H1 (cell line): ENCODE data around the gene ZNF546. TPM values are rescaled to one million over a fixed set of nuclear protein-coding genes. Genes with fewer than 3 reads are reported as not detected.

Experiments used
- CTCF ChIA-PET: fragments of 300-600 bp; sonication (Branson Sonifier 250); formaldehyde crosslinking; loops from one replicate; lab custom pipeline; 2021; ENCODE audit not compliant: partially characterized antibody; lab: Charles Lee
- POLR2A ChIA-PET: fragments of 300-600 bp; sonication (Branson Sonifier 250); formaldehyde crosslinking; loops from one replicate; lab custom pipeline; 2021; ENCODE audit warnings: inconsistent platforms; ENCODE audit not compliant: partially characterized antibody; lab: Charles Lee
- DNase-seq, 2 experiments: peaks; one replicate each; pipeline versions ENCODE4 v3.0.0 to v3.0.0-alpha.2; 2010 to 2022; ENCODE audit warnings: low spot score in 2 of 2, low read depth in 1 of 2, mixed read lengths in 1 of 2
- FAIRE-seq: peaks from 2 replicates; lab custom pipeline; 2011; peaks lifted over from hg19 to GRCh38; lab: Jason Lieb, UNC
- H2AFZ ChIP-seq: 2 replicates; pipeline ENCODE4 v1.8.1; 2012; ENCODE audit warnings: low read length, inconsistent platforms
- H2AK5ac ChIP-seq: 2 replicates; pipeline ENCODE4 v1.6.1; 2013; ENCODE audit warnings: low read depth, low read length
- H2BK120ac ChIP-seq: replicated peaks from 2 replicates; pipeline ENCODE3; 2013; ENCODE audit warnings: low read depth, low read length, inconsistent platforms
- H2BK12ac ChIP-seq: 2 replicates; pipeline ENCODE4 v1.6.1; 2013; ENCODE audit warnings: low read depth, low read length
- H2BK15ac ChIP-seq: 2 replicates; pipeline ENCODE4 v1.6.1; 2013; ENCODE audit warnings: low read length
- H2BK20ac ChIP-seq: 2 replicates; pipeline ENCODE4 v1.6.1; 2013; ENCODE audit warnings: low read length
- H2BK5ac ChIP-seq: 2 replicates; pipeline ENCODE4 v1.6.1; 2013; ENCODE audit warnings: low read depth, low read length
- H3K14ac ChIP-seq: 2 replicates; pipeline ENCODE4 v1.6.1; 2013; ENCODE audit warnings: inconsistent platforms; ENCODE audit not compliant: insufficient read length
- H3K18ac ChIP-seq: 2 replicates; pipeline ENCODE4 v1.6.1; 2013; ENCODE audit warnings: low read length; ENCODE audit errors: extremely low read depth
- H3K23ac ChIP-seq: 2 replicates; pipeline ENCODE4 v1.6.1; 2013; ENCODE audit warnings: inconsistent platforms; ENCODE audit not compliant: insufficient read length
- H3K23me2 ChIP-seq: 2 replicates; pipeline ENCODE4 v1.6.1; 2013; ENCODE audit warnings: low read depth, low read length
- H3K27ac ChIP-seq: 2 replicates; pipeline ENCODE4 v1.6.1; 2011; ENCODE audit warnings: low read depth, low read length, inconsistent platforms
- H3K27me3 ChIP-seq, 4 experiments: replicated peaks in 1 of 4; 1 replicate in 1 of 4; 2 replicates in 3 of 4; pipeline versions ENCODE4 v1.6.1 to v1.8.1; 2011 to 2013; ENCODE audit warnings: low read length in 3 of 4, mild to moderate bottlenecking in 3 of 4, inconsistent platforms in 2 of 4, mixed read lengths in 2 of 4, moderate library complexity in 1 of 4; ENCODE audit not compliant: control insufficient read depth in 3 of 4, insufficient read depth in 3 of 4; ENCODE audit errors: extremely low read depth in 1 of 4
- H3K36me3 ChIP-seq, 4 experiments: 2 replicates each; pipeline versions ENCODE4 v1.6.1 to v1.8.1; 2011 to 2013; ENCODE audit warnings: mild to moderate bottlenecking in 4 of 4, low read length in 3 of 4, moderate library complexity in 2 of 4, control low read depth in 1 of 4, inconsistent platforms in 1 of 4; ENCODE audit not compliant: insufficient read depth in 4 of 4, control insufficient read depth in 2 of 4
- H3K4ac ChIP-seq: replicated peaks from 2 replicates; pipeline ENCODE3; 2013; ENCODE audit warnings: low read length, low read depth, mixed read lengths, inconsistent platforms; ENCODE audit not compliant: insufficient read length
- H3K4me1 ChIP-seq, 4 experiments: replicated peaks in 1 of 4; 1 replicate in 1 of 4; 2 replicates in 3 of 4; pipeline versions ENCODE4 v1.6.1 to v1.8.1; 2011 to 2013; ENCODE audit warnings: low read length in 3 of 4, inconsistent platforms in 2 of 4, mixed read lengths in 1 of 4; ENCODE audit not compliant: insufficient read depth in 4 of 4, control insufficient read depth in 3 of 4
- H3K4me2 ChIP-seq, 2 experiments: 2 replicates each; pipeline versions ENCODE4 v1.6.1 to v1.8.1; 2011 to 2013; ENCODE audit warnings: low read depth in 2 of 2, low read length in 2 of 2, control low read depth in 1 of 2, inconsistent platforms in 1 of 2, mild to moderate bottlenecking in 1 of 2; ENCODE audit not compliant: insufficient read depth in 1 of 2
- H3K4me3 ChIP-seq, 4 experiments: fragments of 200-600, 300-600 bp in 1 of 4; sonication (generic), shearing (Covaris generic), sonication (Bioruptor Twin) in 1 of 4; 2 replicates each; pipeline versions ENCODE4 v1.5.1 to v1.8.1; 2011 to 2016; ENCODE audit warnings: low read length in 4 of 4, low read depth in 3 of 4, control low read depth in 2 of 4, inconsistent platforms in 2 of 4, mild to moderate bottlenecking in 2 of 4, mixed read lengths in 1 of 4, moderate library complexity in 1 of 4; ENCODE audit not compliant: insufficient read depth in 2 of 4; ENCODE audit errors: extremely low read depth in 1 of 4
- H3K56ac ChIP-seq: replicated peaks from 2 replicates; pipeline ENCODE3; 2013; ENCODE audit warnings: low read depth, mild to moderate bottlenecking, mixed read lengths, low read length, inconsistent platforms; ENCODE audit not compliant: insufficient read length
- H3K79me1 ChIP-seq: 2 replicates; pipeline ENCODE4 v1.6.1; 2013; ENCODE audit warnings: low read depth, low read length, control low read depth
- H3K79me2 ChIP-seq, 2 experiments: 2 replicates each; pipeline versions ENCODE4 v1.6.1 to v1.8.1; 2012 to 2013; ENCODE audit warnings: low read length in 2 of 2, mild to moderate bottlenecking in 2 of 2, inconsistent platforms in 1 of 2; ENCODE audit not compliant: insufficient read depth in 2 of 2, control insufficient read depth in 1 of 2
- H3K9ac ChIP-seq, 4 experiments: replicated peaks in 1 of 4; 1 replicate in 1 of 4; 2 replicates in 3 of 4; pipeline versions ENCODE4 v1.6.1 to v1.8.1; 2011 to 2013; ENCODE audit warnings: low read depth in 3 of 4, low read length in 3 of 4, control low read depth in 2 of 4, mild to moderate bottlenecking in 2 of 4, moderate library complexity in 2 of 4, inconsistent platforms in 1 of 4; ENCODE audit errors: extremely low read depth in 1 of 4
- H3K9me3 ChIP-seq, 2 experiments: 2 replicates each; pipeline versions ENCODE4 v1.6.1 to v1.8.1; 2012 to 2013; ENCODE audit warnings: mild to moderate bottlenecking in 2 of 2, moderate library complexity in 2 of 2, control low read depth in 1 of 2, inconsistent platforms in 1 of 2, low read depth in 1 of 2, low read length in 1 of 2, mixed read lengths in 1 of 2; ENCODE audit not compliant: insufficient read depth in 2 of 2
- H4K20me1 ChIP-seq, 2 experiments: replicated peaks in 1 of 2; 2 replicates each; pipeline versions ENCODE3 to v1.8.1; 2011 to 2013; ENCODE audit warnings: inconsistent platforms in 2 of 2, low read length in 2 of 2, mild to moderate bottlenecking in 1 of 2; ENCODE audit not compliant: insufficient read depth in 2 of 2, control insufficient read depth in 1 of 2
- H4K5ac ChIP-seq: 2 replicates; pipeline ENCODE4 v1.6.1; 2013; ENCODE audit warnings: low read length, low read depth, mixed read lengths, inconsistent platforms; ENCODE audit not compliant: insufficient read length
- H4K8ac ChIP-seq: 2 replicates; pipeline ENCODE4 v1.8.0; 2013; ENCODE audit warnings: mild to moderate bottlenecking, moderate library complexity, low read length, inconsistent platforms; ENCODE audit not compliant: insufficient read depth; ENCODE audit errors: extremely low read depth
- H4K91ac ChIP-seq: replicated peaks from 2 replicates; pipeline ENCODE3; 2013; ENCODE audit warnings: low read length, mixed read lengths, inconsistent platforms; ENCODE audit not compliant: insufficient read length
- CREB1 ChIP-seq: IDR thresholded peaks from 2 replicates; pipeline ENCODE4 v1.6.1; 2012; ENCODE audit warnings: inconsistent platforms
- WGBS, 2 experiments: shearing (Covaris generic) in 1 of 2; methylation state at CpG; one replicate each; pipeline versions ENCODE4 v1.1.6 to v1.1.7; 2013 to 2015; ENCODE audit warnings: low lambda C conversion rate in 2 of 2, mixed read lengths in 2 of 2, inconsistent platforms in 1 of 2, low coverage in 1 of 2, missing lambda C conversion rate in 1 of 2; ENCODE audit not compliant: insufficient replicate concordance in 2 of 2, insufficient coverage in 1 of 2, insufficient read length in 1 of 2; ENCODE audit errors: extremely low coverage in 1 of 2, missing lambda C conversion rate in 1 of 2; 5-methylcytosine and 5-hydroxymethylcytosine counted together
- polyA plus RNA-seq, 7 experiments: library from polyadenylated mRNA; depleted of rRNA in 3 of 7; stranded (reverse) in 5 of 7; unstranded in 2 of 7; fragments of >200 nt in 5 of 7; fragments of 200-250 nt in 2 of 7; gene quantifications; 1 replicate in 5 of 7; 2 replicates in 1 of 7; 4 replicates in 1 of 7; pipeline versions ENCODE4 v1.2.1 to v1.2.3, GENCODE V29; 2011 to 2013; ENCODE audit warnings: missing spikeins in 2 of 7, mixed read lengths in 2 of 7
- total RNA-seq: library from RNA; stranded (reverse); fragmentation: NEBNext Ultra II Directional; extraction: Animal tissue kit (Norgen Biotek cat#: 25700); gene quantifications from 2 replicates; pipeline ENCODE4 v1.2.1, GENCODE V29; 2021

The ZNF546 gene
- total and polyA plus RNA-seq, 2 of the 8 experiments (the other 6 are each of a cell fraction or from before 2014, with no cell fraction given) = 0.21 to 1.1 TPM

DNA sequence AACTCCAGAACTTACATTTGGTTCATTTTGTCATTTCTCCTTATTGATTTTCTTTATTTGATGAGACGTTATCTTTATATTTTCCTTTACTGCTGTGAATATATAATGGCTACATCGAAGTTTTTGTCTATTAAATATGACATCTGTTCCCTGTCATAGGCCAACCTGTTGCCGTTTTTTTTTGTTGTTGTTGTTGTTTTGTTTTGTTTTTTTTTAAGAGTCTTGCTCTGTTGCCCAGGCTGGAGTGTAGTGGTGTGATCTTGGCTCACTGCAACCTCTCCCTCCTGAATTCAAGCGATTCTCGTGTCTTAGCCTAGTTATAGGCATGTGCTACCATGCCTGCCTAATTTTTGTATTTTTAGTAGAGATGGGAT, 29.7 kb downstream of the ZNF546 start:
- ChIA-PET POLR2A (no interaction called here), CTCF (no interaction called here)
- H3K18ac ChIP-seq = no peak overlapping the region
- no peak overlapping the region for H2BK120ac ChIP-seq
- no peak overlapping the region for H4K91ac ChIP-seq
- no peak overlapping the region for H2AK5ac ChIP-seq
- H4K8ac ChIP-seq = no peak overlapping the region
- no peak overlapping the region for H3K9ac ChIP-seq
- H4K5ac ChIP-seq = no peak overlapping the region
- WGBS, 2 experiments = 87% methylated on average over 5 of the region's 5 CpGs; no CpG with 5 or more reads in 1 of the 2 experiments
- no peak overlapping the region for H2AFZ ChIP-seq
- no peak overlapping the region for H3K56ac ChIP-seq
- peaks cover 0 to 1% (median 0%) of the 10 kb centered on the region in 4 experiments; a peak in 1 of 7 replicates for H3K27me3 ChIP-seq
- H3K36me3 ChIP-seq = peaks cover 0 to 2% (median 0%) of the 10 kb centered on the region in 4 experiments; a peak in 1 of 8 replicates
- no peak overlapping the region for H3K14ac ChIP-seq
- H4K20me1 ChIP-seq = no peaks in the 10 kb centered on the region
- H3K23ac ChIP-seq = no peak overlapping the region
- DNase-seq (no peak), FAIRE-seq (no peak)
- no peak overlapping the region for H3K4me2 ChIP-seq
- no peak overlapping the region for H3K4me3 ChIP-seq
- no peak overlapping the region for H2BK12ac ChIP-seq
- H3K27ac ChIP-seq = no peak overlapping the region
- no peak overlapping the region for H2BK15ac ChIP-seq
- no peaks in the 10 kb centered on the region for H3K79me1 ChIP-seq
- no peaks in the 10 kb centered on the region for H3K4me1 ChIP-seq
- H2BK20ac ChIP-seq = no peak overlapping the region
- no peaks in the 10 kb centered on the region for H3K79me2 ChIP-seq
- TF ChIP-seq CREB1 = no peak
- TF ChIP-seq, all 59 proteins: peak for 0
- Histone ChIP-seq H3K4ac (no peak overlapping the region), H3K9me3 (peaks cover 72 to 75% of the 10 kb centered on the region in 2 experiments), H3K23me2 (no peaks in the 10 kb centered on the region), H2BK5ac (no peak overlapping the region)
